HepG2 (cell line): ENCODE data around the gene PLVAP. TPM values are rescaled to one million over a fixed set of nuclear protein-coding genes. Genes with fewer than 3 reads are reported as not detected.

Experiments
- ATAC-seq: fragments of 200-7000 bp; cut with Tn5 transposase; 3 replicates; pipeline ENCODE4 v1.9.1; 2020; ENCODE audit warnings: mild to moderate bottlenecking, moderate library complexity
- BruUV-seq: library from RNA; stranded (reverse); fragments of 400-500 nt; replicated peaks from 2 replicates; lab custom pipeline; 2021; lab: Mats Ljungman, UMichigan
- CTCF ChIA-PET: fragments of 300-600 bp; formaldehyde crosslinking; extraction: SDS; loops from one replicate; lab custom pipeline; 2021; ENCODE audit warnings: low total read pairs, inconsistent platforms, low intra/inter-chr PET ratio; lab: Yijun Ruan, JAX
- POLR2A ChIA-PET: fragments of 350-600 bp; sonication (Branson Sonifier 250); formaldehyde crosslinking; loops from one replicate; lab custom pipeline; 2020; ENCODE audit warnings: antibody characterized with exemption, inconsistent platforms; lab: Yijun Ruan, JAX
- DNase-seq: peaks from one replicate; pipeline ENCODE4 v3.0.0-alpha.2; 2015; ENCODE audit warnings: low spot score
- FAIRE-seq: peaks from 3 replicates; lab custom pipeline; 2011; peaks lifted over from hg19 to GRCh38; lab: Jason Lieb, UNC
- H2AFZ ChIP-seq: one replicate; pipeline ENCODE4 v1.6.1; 2011; ENCODE audit warnings: low read length, inconsistent platforms
- H3K27ac ChIP-seq: fragments of 300-600 bp; 3 replicates; pipeline ENCODE4 v1.8.0; 2011; ENCODE audit warnings: mixed run types, mild to moderate bottlenecking, mixed read lengths, low read length, inconsistent platforms; ENCODE audit not compliant: insufficient read depth; ENCODE audit errors: extremely low read length
- H3K27me3 ChIP-seq, 2 experiments: fragments of 200-600 bp in 1 of 2; 2 replicates in 1 of 2; 3 replicates in 1 of 2; pipeline versions ENCODE4 v1.6.0 to v1.8.0; 2011; ENCODE audit warnings: low read length in 2 of 2, mild to moderate bottlenecking in 2 of 2, moderate library complexity in 2 of 2, inconsistent platforms in 1 of 2; ENCODE audit not compliant: insufficient read depth in 2 of 2, control insufficient read depth in 1 of 2
- H3K36me3 ChIP-seq, 2 experiments: fragments of 200-600 bp in 1 of 2; replicated peaks in 1 of 2; 2 replicates in 1 of 2; 3 replicates in 1 of 2; pipeline versions ENCODE4 v1.5.1 to v1.8.0; 2011; ENCODE audit warnings: low read length in 2 of 2, inconsistent platforms in 1 of 2; ENCODE audit not compliant: insufficient read depth in 2 of 2, control insufficient read depth in 1 of 2
- H3K4me1 ChIP-seq: 2 replicates; pipeline ENCODE4 v1.5.1; 2012; ENCODE audit warnings: low read length, inconsistent platforms; ENCODE audit not compliant: insufficient read depth
- H3K4me2 ChIP-seq: 2 replicates; pipeline ENCODE4 v1.6.0; 2011; ENCODE audit warnings: low read depth, low read length, inconsistent platforms
- H3K4me3 ChIP-seq, 3 experiments: fragments of 200-600 bp in 1 of 3; sonication (generic), shearing (Covaris generic) in 1 of 3; replicated peaks in 1 of 3; 2 replicates each; pipeline ENCODE4 v1.5.1; 2011 to 2016; ENCODE audit warnings: low read length in 3 of 3, inconsistent platforms in 2 of 3, low read depth in 2 of 3, mild to moderate bottlenecking in 2 of 3, control low read depth in 1 of 3, mixed read lengths in 1 of 3; ENCODE audit not compliant: insufficient read depth in 1 of 3
- H3K79me2 ChIP-seq: one replicate; pipeline ENCODE4 v1.6.1; 2011; ENCODE audit warnings: low read length, inconsistent platforms; ENCODE audit not compliant: insufficient read depth
- H3K9ac ChIP-seq: 2 replicates; pipeline ENCODE4 v1.6.0; 2011; ENCODE audit warnings: mild to moderate bottlenecking, low read depth, low read length, inconsistent platforms; ENCODE audit not compliant: insufficient read depth
- H3K9me3 ChIP-seq: 2 replicates; pipeline ENCODE4 v1.5.1; 2012; ENCODE audit warnings: mild to moderate bottlenecking, low read length
- H4K20me1 ChIP-seq: 2 replicates; pipeline ENCODE4 v1.6.0; 2011; ENCODE audit warnings: inconsistent platforms, mild to moderate bottlenecking, low read length, moderate library complexity; ENCODE audit not compliant: insufficient read depth
- AGO2 ChIP-seq: fragments of 200-400 bp; formaldehyde crosslinking; optimal IDR thresholded peaks from 2 replicates; pipeline ENCODE3; 2017; ENCODE audit warnings: mild to moderate bottlenecking, low read depth, low read length, moderate library complexity
- DMAP1 ChIP-seq: IDR thresholded peaks from 2 replicates; pipeline ENCODE4 v1.6.1; 2016
- EHMT2 ChIP-seq: fragments of 200-600 bp; sonication (generic); IDR thresholded peaks from 2 replicates; pipeline ENCODE4 v1.7.0; 2017; ENCODE audit warnings: antibody characterized with exemption, low read depth, low read length, borderline replicate concordance
- MAFG ChIP-seq: sonication (generic); formaldehyde crosslinking; IDR thresholded peaks from 2 replicates; pipeline ENCODE4 v1.5.1; 2020; ENCODE audit warnings: mild to moderate bottlenecking, missing genetic modification reagents
- RBFOX2 ChIP-seq: fragments of 200-400 bp; formaldehyde crosslinking; IDR thresholded peaks from 2 replicates; pipeline ENCODE4 v1.6.1; 2017; ENCODE audit warnings: low read depth, mild to moderate bottlenecking, low read length
- RBM22 ChIP-seq: fragments of 200-400 bp; formaldehyde crosslinking; optimal IDR thresholded peaks from 2 replicates; pipeline ENCODE3; 2017; ENCODE audit warnings: mild to moderate bottlenecking, low read length, moderate library complexity
- TSC22D2 ChIP-seq: sonication (generic); formaldehyde crosslinking; IDR thresholded peaks from 2 replicates; pipeline ENCODE4 v1.5.1; 2020; ENCODE audit warnings: missing genetic modification reagents, mild to moderate bottlenecking, borderline replicate concordance
- WGBS: methylation state at CpG from one replicate; pipeline ENCODE4 v1.1.6; 2017; ENCODE audit warnings: low lambda C conversion rate; 5-methylcytosine and 5-hydroxymethylcytosine counted together
- in situ Hi-C: cut with HindIII; loops from 2 replicates; pipeline ENCODE4 v1.10.0; 2017; ENCODE audit warnings: low pct_unique_long_range_greater_than_20kb; ENCODE audit not compliant: extremely low pct_ligation_motif_present
- intact Hi-C: fragments of 100-400 bp; cut with micrococcal nuclease; formaldehyde crosslinking; loops from one replicate; pipeline ENCODE4 v1.10.0; 2022; ENCODE audit not compliant: unreplicated experiment
- polyA plus RNA-seq, 8 experiments: library from polyadenylated mRNA; depleted of rRNA in 3 of 8; stranded (reverse) in 7 of 8; unstranded in 1 of 8; fragments of >200 nt; fragmentation: Illumina TruSeq in 4 of 8; extraction: Trizol in 4 of 8; gene quantifications; 2 replicates each; pipeline versions ENCODE4 v1.2.1 to v1.2.3, GENCODE V29; 2011 to 2016; ENCODE audit warnings: low read depth in 4 of 8, missing spikeins in 1 of 8, mixed read lengths in 1 of 8; ENCODE audit not compliant: insufficient read depth in 1 of 8
- total RNA-seq, 5 experiments: library from RNA; depleted of rRNA; stranded (reverse); fragments of >200 nt; fragmentation: Illumina TruSeq; extraction: Trizol; gene quantifications; 2 replicates each; pipeline ENCODE4 v1.2.3, GENCODE V29; 2016; ENCODE audit warnings: low read depth in 1 of 5
- TF ChIP-seq, protein P1 (sequence below): sonication (generic); formaldehyde crosslinking; IDR thresholded peaks from 2 replicates; pipeline ENCODE4 v1.4.0; 2020; ENCODE audit warnings: missing genetic modification reagents

The PLVAP gene
- total and polyA plus RNA-seq, 2 of the 13 experiments (the other 11 are each of a cell fraction or from before 2014, with no cell fraction given) = 0.26 TPM; not detected in 1

DNA sequence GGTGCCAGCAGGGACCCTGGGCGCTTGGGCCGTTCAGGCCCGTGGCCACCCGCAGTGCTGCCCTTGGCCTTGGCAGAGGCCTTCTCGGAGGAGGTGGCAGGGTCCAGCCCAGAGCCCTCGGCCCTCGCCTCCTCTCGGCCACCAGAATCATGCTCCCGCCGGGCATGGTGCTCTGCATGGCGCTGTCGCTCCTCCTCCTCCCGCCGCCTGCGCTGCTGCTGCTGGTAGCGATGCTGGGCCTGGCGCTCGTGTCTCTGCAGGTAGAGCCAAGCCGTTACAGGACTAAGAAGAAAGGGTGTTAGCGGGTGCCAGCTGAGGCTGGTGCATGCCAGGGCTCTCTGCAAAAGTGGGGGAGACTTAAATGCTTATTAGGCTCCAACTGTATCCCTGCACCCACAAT, 52.0 kb downstream of the PLVAP start:
- CTCF ChIA-PET = no interaction called here

DNA sequence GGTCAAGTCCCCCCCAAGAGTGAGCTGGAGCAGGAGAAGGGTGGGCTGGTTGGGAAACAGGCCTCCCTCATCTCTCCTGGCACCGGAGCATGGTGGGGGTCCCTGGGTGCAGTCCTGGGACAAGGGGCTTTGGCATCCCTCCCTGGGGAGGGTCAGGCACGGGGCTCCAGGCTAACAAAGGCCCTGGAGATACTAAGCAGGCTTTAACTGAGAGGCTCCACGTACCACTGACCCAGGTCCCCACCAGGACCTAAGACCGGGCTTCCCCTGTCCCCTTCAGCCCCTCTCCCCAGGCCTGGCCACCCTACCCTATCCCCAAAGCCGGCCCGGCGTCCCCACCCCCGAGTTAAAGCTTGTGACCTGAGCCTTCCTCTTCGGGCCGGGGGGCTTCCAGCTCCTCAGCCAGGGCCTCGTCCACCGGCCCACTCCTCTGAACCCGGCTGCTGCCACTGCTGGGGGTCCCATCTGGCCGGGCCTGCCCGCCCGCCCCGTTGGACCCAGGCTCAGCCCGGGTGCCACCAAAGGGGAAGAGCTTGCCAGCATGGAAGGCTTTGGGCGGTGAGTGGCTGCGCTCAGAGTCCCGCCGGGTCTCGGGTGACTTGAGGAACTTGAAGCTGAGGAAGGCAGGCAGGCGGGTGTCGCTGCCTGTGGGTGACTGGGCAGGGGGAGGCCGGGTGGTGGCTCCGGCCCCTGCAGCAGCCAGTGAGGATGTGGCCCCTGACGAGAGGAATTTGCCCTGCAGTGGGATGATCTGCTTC, 52.6 kb downstream of the PLVAP start:
- H3K9me3 ChIP-seq = no peaks in the 10 kb centered on the region
- TF ChIP-seq RBFOX2 (0 out of 2 replicates have a peak, but pooled peaks have one; percentile 28), RBM22 (no peak), AGO2 (peak; percentile 30), DMAP1 (CRISPR knock-in tag) (no peak), EHMT2 (no peak)
- no peak for FAIRE-seq
- in situ Hi-C loops (no loop called here), intact Hi-C loops (no loop called here)
- peaks cover 3 to 19% of the 10 kb centered on the region in 2 experiments; a peak in 2 of 5 replicates for H3K36me3 ChIP-seq
- 95% methylated on average over 15 of the region's 28 CpGs for WGBS
- no peak overlapping the region for H2AFZ ChIP-seq
- H3K9ac ChIP-seq = no peak overlapping the region
- H3K27me3 ChIP-seq = no peaks in the 10 kb centered on the region
- no peak overlapping the region for H3K27ac ChIP-seq
- H3K79me2 ChIP-seq = no peaks in the 10 kb centered on the region
- H3K4me2 ChIP-seq = no peak overlapping the region
- CTCF ChIA-PET = no interaction called here
- no peak for DNase-seq
- no peak overlapping the region for H3K4me3 ChIP-seq
- POLR2A ChIA-PET = interaction anchor here (1.0 kb wide), 1 partner anchor 8 kb away, joined by 5 read pairs; no protein-coding TSS in a partner anchor
- ATAC-seq = no peak
- BruUV-seq = no TSS peak
- no peaks in the 10 kb centered on the region for H3K4me1 ChIP-seq
- no peaks in the 10 kb centered on the region for H4K20me1 ChIP-seq

More for the DNA sequence above, 52.0 kb downstream of the PLVAP start:
- DNase-seq = no peak
- in situ Hi-C loops (no loop called here), intact Hi-C loops (no loop called here)
- Histone ChIP-seq H3K27me3 (no peaks in the 10 kb centered on the region), H3K9ac (no peak overlapping the region), H3K4me2 (no peak overlapping the region), H3K27ac (no peak overlapping the region), H3K4me3 (no peak overlapping the region), H3K9me3 (no peaks in the 10 kb centered on the region), H4K20me1 (no peaks in the 10 kb centered on the region), H3K4me1 (no peaks in the 10 kb centered on the region), H3K79me2 (no peaks in the 10 kb centered on the region), H3K36me3 (peaks cover 3 to 15% of the 10 kb centered on the region in 2 experiments; a peak in 2 of 5 replicates), H2AFZ (no peak overlapping the region)
- FAIRE-seq = no peak
- no peak for TF ChIP-seq TSC22D2 (CRISPR knock-in tag)
- TF ChIP-seq MAFG = no peak
- TF ChIP-seq AGO2 = peak; percentile 34
- TF ChIP-seq, protein P1, sequence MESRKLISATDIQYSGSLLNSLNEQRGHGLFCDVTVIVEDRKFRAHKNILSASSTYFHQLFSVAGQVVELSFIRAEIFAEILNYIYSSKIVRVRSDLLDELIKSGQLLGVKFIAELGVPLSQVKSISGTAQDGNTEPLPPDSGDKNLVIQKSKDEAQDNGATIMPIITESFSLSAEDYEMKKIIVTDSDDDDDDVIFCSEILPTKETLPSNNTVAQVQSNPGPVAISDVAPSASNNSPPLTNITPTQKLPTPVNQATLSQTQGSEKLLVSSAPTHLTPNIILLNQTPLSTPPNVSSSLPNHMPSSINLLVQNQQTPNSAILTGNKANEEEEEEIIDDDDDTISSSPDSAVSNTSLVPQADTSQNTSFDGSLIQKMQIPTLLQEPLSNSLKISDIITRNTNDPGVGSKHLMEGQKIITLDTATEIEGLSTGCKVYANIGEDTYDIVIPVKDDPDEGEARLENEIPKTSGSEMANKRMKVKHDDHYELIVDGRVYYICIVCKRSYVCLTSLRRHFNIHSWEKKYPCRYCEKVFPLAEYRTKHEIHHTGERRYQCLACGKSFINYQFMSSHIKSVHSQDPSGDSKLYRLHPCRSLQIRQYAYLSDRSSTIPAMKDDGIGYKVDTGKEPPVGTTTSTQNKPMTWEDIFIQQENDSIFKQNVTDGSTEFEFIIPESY = peak; percentile 65; the same call in 1 of the 2 replicates
- no peak for ATAC-seq
- WGBS = 97% methylated on average over 14 of the region's 20 CpGs
- no TSS peak for BruUV-seq
- POLR2A ChIA-PET = no interaction called here
